Measurements from ENCODE around the gene LMNTD1. TPM values are rescaled to one million over a fixed set of nuclear protein-coding genes. Genes with fewer than 3 reads are reported as not detected.
"Not testable (repeated sequence)": the region's sequence is repeated elsewhere in the genome, so short reads cannot be mapped to it uniquely, and the experiment has no call there.

The LMNTD1 gene
- total RNA-seq, 1 donor from 2014 or later = not detected

GRCh38 chr12:25495331-25496097 is 57.6 kb downstream of the LMNTD1 start:
- intact Hi-C loops (cut with micrococcal nuclease) = no loop called here
- no peak for ATAC-seq
- no peak for DNase-seq

GRCh38 chr12:25494926-25495325 is 58.2 kb downstream of the LMNTD1 start:
- intact Hi-C loops (cut with micrococcal nuclease) = no loop called here
- no peak for ATAC-seq
- no peak for DNase-seq

- ATAC-seq = no peak
- no peak for DNase-seq
- intact Hi-C loops (cut with micrococcal nuclease) = no loop called here
Measured at GRCh38 chr12:25493682-25494081, 59.4 kb downstream of the LMNTD1 start.

GRCh38 chr12:25491396-25492325 is 61.4 kb downstream of the LMNTD1 start:
- ATAC-seq = no peak
- no peak for DNase-seq
- intact Hi-C loops (cut with micrococcal nuclease) = no loop called here

GRCh38 chr12:25488956-25489870 is 63.9 kb downstream of the LMNTD1 start:
- intact Hi-C loops (cut with micrococcal nuclease); DNase-seq; ATAC-seq: not testable (repeated sequence)

- no peak for DNase-seq
- intact Hi-C loops (cut with micrococcal nuclease) = no loop called here
- no peak for ATAC-seq
Measured at GRCh38 chr12:25482625-25483024, 70.5 kb downstream of the LMNTD1 start.

- DNase-seq (no peak), ATAC-seq (no peak)
Measured at GRCh38 chr12:25480145-25480544, 72.9 kb downstream of the LMNTD1 start.

GRCh38 chr12:25477217-25477616 is 75.9 kb downstream of the LMNTD1 start:
- intact Hi-C loops (cut with micrococcal nuclease) = no loop called here
- ATAC-seq (no peak), DNase-seq (no peak)

More at GRCh38 chr12:25480145-25480544, 72.9 kb downstream of the LMNTD1 start:
- intact Hi-C loops (cut with micrococcal nuclease) = no loop called here

GRCh38 chr12:25472453-25472852 is 80.6 kb downstream of the LMNTD1 start:
- intact Hi-C loops (cut with micrococcal nuclease) = no loop called here
- ATAC-seq = no peak

GRCh38 chr12:25469861-25470260 is 83.2 kb downstream of the LMNTD1 start:
- DNase-seq (no peak), ATAC-seq (no peak)
- intact Hi-C loops (cut with micrococcal nuclease) = no loop called here

More at GRCh38 chr12:25472453-25472852, 80.6 kb downstream of the LMNTD1 start:
- no peak for DNase-seq

- intact Hi-C loops (cut with micrococcal nuclease) = no loop called here
- no peak for DNase-seq
- no peak for ATAC-seq
Measured at GRCh38 chr12:25469368-25469767, 83.7 kb downstream of the LMNTD1 start.

GRCh38 chr12:25463521-25463920 is 89.6 kb downstream of the LMNTD1 start:
- intact Hi-C loops (cut with micrococcal nuclease) = no loop called here
- ATAC-seq (no peak), DNase-seq (no peak)

GRCh38 chr12:25463005-25463404 is 90.1 kb downstream of the LMNTD1 start:
- no peak for ATAC-seq

GRCh38 chr12:25459541-25459951 is 93.5 kb downstream of the LMNTD1 start:
- intact Hi-C loops (cut with micrococcal nuclease) = no loop called here
- peak; percentile 38 for DNase-seq

More at GRCh38 chr12:25463005-25463404, 90.1 kb downstream of the LMNTD1 start:
- no peak for DNase-seq
- intact Hi-C loops (cut with micrococcal nuclease) = no loop called here

GRCh38 chr12:25458047-25458552 is 95.0 kb downstream of the LMNTD1 start:
- no peak for DNase-seq
- no peak for ATAC-seq
- intact Hi-C loops (cut with micrococcal nuclease) = no loop called here

More at GRCh38 chr12:25459541-25459951, 93.5 kb downstream of the LMNTD1 start:
- no peak for ATAC-seq

- DNase-seq (no peak), ATAC-seq (no peak)
- intact Hi-C loops (cut with micrococcal nuclease) = no loop called here
Measured at GRCh38 chr12:25456474-25456873, 96.6 kb downstream of the LMNTD1 start.

GRCh38 chr12:25455696-25456095 is 97.4 kb downstream of the LMNTD1 start:
- intact Hi-C loops (cut with micrococcal nuclease) = no loop called here
- no peak for ATAC-seq

GRCh38 chr12:25449007-25449406 is 104.1 kb downstream of the LMNTD1 start:
- ATAC-seq (no peak), DNase-seq (no peak)
- intact Hi-C loops (cut with micrococcal nuclease) = no loop called here

More at GRCh38 chr12:25455696-25456095, 97.4 kb downstream of the LMNTD1 start:
- DNase-seq = no peak

GRCh38 chr12:25447046-25447445 is 106.0 kb downstream of the LMNTD1 start:
- DNase-seq (no peak), ATAC-seq (no peak)
- intact Hi-C loops (cut with micrococcal nuclease) = no loop called here
